Suprapubic skin (tissue), 3 donors: ENCODE measurements around the gene SLC25A22.

ENCODE experiments used
- CTCF ChIP-seq, 2 donors: fragments of 200-600 bp in 1 of 2; fragments of 450-650 bp in 1 of 2; sonication (generic) in 1 of 2; IDR thresholded peaks; one replicate each; pipeline ENCODE4 v1.5.1; 2016 to 2019; ENCODE audit warnings: antibody characterized with exemption in 2 of 2, mild to moderate bottlenecking in 1 of 2, moderate library complexity in 1 of 2
- POLR2A ChIP-seq, 2 donors: fragments of 450-650 bp; IDR thresholded peaks; one replicate each; pipeline ENCODE4 v1.6.1; 2017; ENCODE audit warnings: antibody characterized with exemption in 2 of 2, mild to moderate bottlenecking in 2 of 2, moderate library complexity in 2 of 2

DNA sequence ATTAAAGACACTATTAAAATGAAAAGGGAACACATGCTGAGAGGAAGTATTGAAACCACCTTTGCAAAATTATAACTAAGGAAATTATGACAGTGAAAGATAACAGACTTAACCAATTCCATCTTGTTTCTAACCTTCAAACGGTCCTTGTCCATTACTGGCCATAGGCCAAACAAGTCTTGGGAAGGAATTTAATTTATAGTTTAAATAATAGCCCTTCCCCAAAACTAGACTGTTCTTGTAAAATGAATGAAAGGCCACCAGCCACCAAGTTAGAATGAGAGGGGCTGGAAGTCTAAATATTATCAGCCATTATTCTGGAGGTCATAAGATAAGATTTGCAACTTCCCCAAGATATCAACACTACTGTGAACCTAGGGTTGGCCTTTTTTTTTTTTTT lies 52.7 kb downstream of the SLC25A22 start:
- TF ChIP-seq CTCF (IDR thresholded peaks at IDR 0.05), result no peak
- TF ChIP-seq POLR2A (IDR thresholded peaks at IDR 0.05), result no peak
